Kidney (tissue), 14 donors: ENCODE results near the gene KRT9. TPM values are rescaled to one million over a fixed set of nuclear protein-coding genes. Genes with fewer than 3 reads are reported as not detected.

Source experiments
- DNase-seq, 5 donors: peaks; one replicate each; pipeline ENCODE4 v3.0.0-alpha.2; 2013 to 2020
- FAIRE-seq: peaks from 2 replicates; lab custom pipeline; 2012; peaks lifted over from hg19 to GRCh38; lab: Jason Lieb, UNC
- H3K27ac ChIP-seq, 2 donors: one replicate each; pipeline ENCODE4 v1.7.0; 2013; ENCODE audit warnings: low read depth in 2 of 2, low read length in 2 of 2, inconsistent platforms in 1 of 2
- H3K27me3 ChIP-seq: one replicate; pipeline ENCODE4 v1.7.1; 2013; ENCODE audit warnings: low read length, inconsistent platforms; ENCODE audit not compliant: control insufficient read depth, insufficient read depth
- H3K36me3 ChIP-seq, 3 donors: one replicate each; pipeline versions ENCODE4 v1.7.0 to v1.7.1; 2013; ENCODE audit warnings: low read length in 3 of 3, control low read depth in 1 of 3, inconsistent platforms in 1 of 3; ENCODE audit not compliant: insufficient read depth in 3 of 3, control insufficient read depth in 2 of 3
- H3K4me1 ChIP-seq, 3 donors: one replicate each; pipeline versions ENCODE4 v1.7.0 to v1.7.1; 2013; ENCODE audit warnings: low read length in 3 of 3, inconsistent platforms in 1 of 3, low read depth in 1 of 3; ENCODE audit not compliant: control insufficient read depth in 2 of 3, insufficient read depth in 2 of 3
- H3K4me3 ChIP-seq, 3 donors: one replicate each; pipeline versions ENCODE4 v1.7.0 to v1.8.1; 2013; ENCODE audit warnings: low read length in 3 of 3, control low read depth in 1 of 3, inconsistent platforms in 1 of 3
- H3K9ac ChIP-seq, 3 donors: one replicate each; pipeline versions ENCODE4 v1.7.0 to v1.7.1; 2013; ENCODE audit warnings: low read length in 3 of 3, control low read depth in 1 of 3, inconsistent platforms in 1 of 3
- H3K9me3 ChIP-seq, 3 donors: one replicate each; pipeline versions ENCODE4 v1.7.0 to v1.7.1; 2013; ENCODE audit warnings: low read length in 3 of 3, control low read depth in 1 of 3, inconsistent platforms in 1 of 3; ENCODE audit not compliant: control insufficient read depth in 2 of 3, insufficient read depth in 1 of 3
- intact Hi-C: fragments of 100-400 bp; cut with DNase I; formaldehyde crosslinking; loops from one replicate; pipeline ENCODE4 v1.11.1; 2022
- polyA plus RNA-seq: library from polyadenylated mRNA; stranded (reverse); fragments of 350-450 nt; fragmentation: Illumina TruSeq; extraction: RNeasy Lipid Tissue Mini Kit (QIAGEN cat#74804); gene quantifications from one replicate; pipeline ENCODE4 v1.2.3, GENCODE V29; 2014; ENCODE audit warnings: low read depth, low replicate concordance; ENCODE audit not compliant: insufficient read depth
- total RNA-seq: library from RNA; stranded (reverse); fragmentation: NEBNext Ultra II Directional; extraction: Animal tissue kit (Norgen Biotek cat#: 25700); gene quantifications from one replicate; pipeline ENCODE4 v1.2.1, GENCODE V29; 2021
- TF ChIP-seq, protein P1 (sequence below): IDR thresholded peaks from 3 replicates; pipeline ENCODE4 v1.5.1; 2012; ENCODE audit warnings: mild to moderate bottlenecking, moderate library complexity, borderline replicate concordance; ENCODE audit not compliant: insufficient read depth; ENCODE audit errors: extremely low read depth
- donor health status: control.
- donor health status: control.
- donor health status: control.
- donor health status: control.
- donor health status: control.
- donor health status: DM: yes; HTN: yes; CAD: no.
- donor health status: Normal renal cell carcinoma (clear cell type).

The KRT9 gene
- total and polyA plus RNA-seq, 2 donors from 2014 or later, result not detected

DNA sequence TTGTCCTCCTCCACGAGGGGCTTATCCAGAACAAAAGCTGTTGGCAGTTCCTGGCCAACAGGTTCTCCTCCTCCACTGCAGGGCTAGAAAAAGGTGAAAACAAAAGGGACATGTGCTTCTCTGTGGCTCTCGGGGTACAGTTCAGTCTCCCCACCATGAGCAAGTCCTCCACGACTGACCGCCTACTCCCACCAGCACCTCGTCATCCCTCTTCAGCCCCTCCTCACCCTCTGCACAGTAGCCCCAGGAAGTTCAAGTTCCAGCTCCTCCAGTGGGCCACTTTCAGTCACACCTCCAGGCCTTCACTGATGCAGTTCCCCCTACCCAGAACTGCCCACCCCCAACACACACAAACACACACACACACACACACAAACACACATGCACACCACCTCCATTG is 19.4 kb downstream of the KRT9 start:
- Histone ChIP-seq H3K27ac (no peak overlapping the region), H3K9ac (no peak overlapping the region), H3K36me3 (no peaks in the 10 kb centered on the region), H3K4me3 (no peak overlapping the region), H3K4me1 (peaks cover 0 to 12% (median 4%) of the 10 kb centered on the region in 3 donors), H3K9me3 (no peaks in the 10 kb centered on the region), H3K27me3 (no peaks in the 10 kb centered on the region)
- DNase-seq (no peak), FAIRE-seq (no peak)
- intact Hi-C loops, result loop anchor here (10.0 kb wide), 1 partner anchor 112 kb away; no protein-coding TSS in a partner anchor
- TF ChIP-seq, protein P1, sequence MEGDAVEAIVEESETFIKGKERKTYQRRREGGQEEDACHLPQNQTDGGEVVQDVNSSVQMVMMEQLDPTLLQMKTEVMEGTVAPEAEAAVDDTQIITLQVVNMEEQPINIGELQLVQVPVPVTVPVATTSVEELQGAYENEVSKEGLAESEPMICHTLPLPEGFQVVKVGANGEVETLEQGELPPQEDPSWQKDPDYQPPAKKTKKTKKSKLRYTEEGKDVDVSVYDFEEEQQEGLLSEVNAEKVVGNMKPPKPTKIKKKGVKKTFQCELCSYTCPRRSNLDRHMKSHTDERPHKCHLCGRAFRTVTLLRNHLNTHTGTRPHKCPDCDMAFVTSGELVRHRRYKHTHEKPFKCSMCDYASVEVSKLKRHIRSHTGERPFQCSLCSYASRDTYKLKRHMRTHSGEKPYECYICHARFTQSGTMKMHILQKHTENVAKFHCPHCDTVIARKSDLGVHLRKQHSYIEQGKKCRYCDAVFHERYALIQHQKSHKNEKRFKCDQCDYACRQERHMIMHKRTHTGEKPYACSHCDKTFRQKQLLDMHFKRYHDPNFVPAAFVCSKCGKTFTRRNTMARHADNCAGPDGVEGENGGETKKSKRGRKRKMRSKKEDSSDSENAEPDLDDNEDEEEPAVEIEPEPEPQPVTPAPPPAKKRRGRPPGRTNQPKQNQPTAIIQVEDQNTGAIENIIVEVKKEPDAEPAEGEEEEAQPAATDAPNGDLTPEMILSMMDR, result no peak

DNA sequence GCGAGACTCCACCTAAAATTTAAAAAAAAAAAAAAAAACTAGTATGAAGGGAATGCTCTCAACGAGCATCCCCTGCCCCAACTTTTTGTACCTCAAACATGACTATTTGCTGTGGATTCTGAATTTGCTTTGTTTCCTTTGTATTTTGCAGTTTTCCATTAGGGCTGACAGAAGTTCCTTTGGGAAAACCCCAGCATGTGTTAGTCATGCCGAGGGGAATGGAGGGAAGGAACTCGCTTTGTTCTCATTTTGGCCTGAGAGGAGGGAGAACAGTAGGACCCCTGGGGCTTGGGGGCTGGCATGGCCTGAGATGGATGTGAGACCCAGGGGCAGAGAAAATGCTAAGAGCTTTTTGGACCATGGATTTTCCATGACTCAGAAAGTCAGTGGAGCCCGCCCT is 20.5 kb downstream of the KRT9 start:
- intact Hi-C loops, result loop anchor here (10.0 kb wide), 1 partner anchor 113 kb away; no protein-coding TSS in a partner anchor
- Histone ChIP-seq H3K9me3 (peaks cover 0 to 5% (median 0%) of the 10 kb centered on the region in 3 donors), H3K9ac (no peak overlapping the region), H3K27ac (no peak overlapping the region), H3K4me1 (peaks cover 0 to 12% (median 4%) of the 10 kb centered on the region in 3 donors), H3K27me3 (no peaks in the 10 kb centered on the region), H3K4me3 (no peak overlapping the region), H3K36me3 (no peaks in the 10 kb centered on the region)
- FAIRE-seq (no peak), DNase-seq (no peak)
- TF ChIP-seq, protein P1, result no peak

DNA sequence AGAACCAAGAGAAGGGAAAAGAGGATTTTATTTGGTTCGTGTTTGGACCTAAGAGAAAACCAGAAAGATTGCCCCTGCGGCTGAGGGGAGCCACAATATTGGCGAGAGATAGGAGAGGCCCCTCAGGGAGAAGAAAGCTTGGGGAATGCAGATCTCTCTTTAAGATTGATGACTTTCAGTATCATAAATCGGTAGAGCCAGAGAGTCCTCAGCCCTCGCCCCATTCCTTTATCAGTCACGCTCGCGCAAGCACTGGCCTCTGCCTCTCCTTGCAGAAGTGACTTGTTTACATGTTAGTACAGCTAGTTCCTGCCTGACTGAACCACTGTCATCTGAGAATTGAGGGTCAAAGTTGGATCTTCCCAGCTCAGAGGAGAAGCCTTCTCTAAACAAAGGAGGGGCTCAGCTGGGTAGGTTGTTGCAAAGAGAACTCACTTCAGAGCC is 22.2 kb downstream of the KRT9 start:
- DNase-seq (peak in 4 of 5 donors; percentile 71 to 85 (median 82)), FAIRE-seq (no peak)
- Histone ChIP-seq H3K4me1 (peaks cover 0 to 12% (median 7%) of the 10 kb centered on the region in 3 donors), H3K4me3 (no peak overlapping the region), H3K27ac (no peak overlapping the region), H3K27me3 (no peaks in the 10 kb centered on the region), H3K36me3 (no peaks in the 10 kb centered on the region), H3K9me3 (peaks cover 0 to 5% (median 0%) of the 10 kb centered on the region in 3 donors), H3K9ac (no peak overlapping the region)
- TF ChIP-seq, protein P1, result no peak
- intact Hi-C loops, result loop anchor here (10.0 kb wide), 1 partner anchor 115 kb away; no protein-coding TSS in a partner anchor
